HG02759 (cell line): ENCODE measurements around the gene BCL2.

Experiments
- ATAC-seq: cut with Tn5 transposase; IDR thresholded peaks from one replicate; pipeline ENCODE4 v1.9.1; 2021; ENCODE audit warnings: mild to moderate bottlenecking, moderate library complexity; ENCODE audit not compliant: unreplicated experiment

Gene BCL2

DNA sequence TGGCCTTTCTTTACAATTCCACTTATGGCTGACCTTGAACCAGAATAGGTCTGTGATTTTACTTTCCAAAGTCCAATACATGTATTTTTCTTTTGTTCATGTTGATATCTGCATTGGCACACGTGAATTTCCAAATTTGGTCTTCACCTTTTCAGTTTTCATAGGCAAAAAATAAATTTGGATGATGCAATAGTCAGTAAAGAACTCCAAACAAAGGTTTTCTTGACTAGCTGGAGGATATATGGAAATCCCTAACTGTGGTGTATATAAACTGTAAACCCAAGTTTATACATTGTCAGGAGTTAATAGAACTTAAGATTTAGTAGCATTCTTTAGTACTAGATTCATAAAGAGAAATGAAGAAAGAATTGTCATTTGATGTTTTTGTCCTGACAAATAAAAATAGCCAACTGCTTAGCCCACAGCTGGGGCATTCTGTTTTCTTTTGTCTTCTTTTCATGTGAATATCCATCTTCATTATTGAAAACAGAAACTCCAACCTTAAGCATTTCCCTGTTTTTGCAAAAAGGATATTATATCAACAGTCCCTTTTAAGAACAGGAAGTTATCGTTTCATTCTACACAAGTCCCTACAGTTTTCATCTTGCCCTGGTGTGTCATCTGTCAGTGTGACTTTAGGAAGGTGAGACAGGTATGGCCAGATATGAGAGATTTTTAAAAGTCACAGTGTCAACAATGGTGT, 132.9 kb downstream of the BCL2 start:
- ATAC-seq = no peak

DNA sequence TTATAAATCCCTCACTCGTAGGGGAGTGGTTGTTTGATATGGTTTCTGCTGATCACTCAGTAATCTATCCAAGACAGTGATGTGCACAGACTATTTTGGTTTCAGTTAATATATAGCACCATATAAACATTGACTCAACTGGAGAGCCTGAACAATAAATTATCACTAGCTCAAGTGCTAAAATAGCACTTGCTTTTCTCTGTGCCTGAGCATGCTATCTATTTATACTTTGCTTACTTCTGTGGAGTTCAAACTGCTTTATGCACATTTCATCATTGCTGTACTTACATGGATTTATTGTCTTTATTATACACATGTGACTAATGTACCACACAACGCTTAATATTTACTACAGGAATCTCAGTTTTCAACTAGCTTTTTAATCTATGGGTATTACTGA, 133.6 kb downstream of the BCL2 start:
- no peak for ATAC-seq

DNA sequence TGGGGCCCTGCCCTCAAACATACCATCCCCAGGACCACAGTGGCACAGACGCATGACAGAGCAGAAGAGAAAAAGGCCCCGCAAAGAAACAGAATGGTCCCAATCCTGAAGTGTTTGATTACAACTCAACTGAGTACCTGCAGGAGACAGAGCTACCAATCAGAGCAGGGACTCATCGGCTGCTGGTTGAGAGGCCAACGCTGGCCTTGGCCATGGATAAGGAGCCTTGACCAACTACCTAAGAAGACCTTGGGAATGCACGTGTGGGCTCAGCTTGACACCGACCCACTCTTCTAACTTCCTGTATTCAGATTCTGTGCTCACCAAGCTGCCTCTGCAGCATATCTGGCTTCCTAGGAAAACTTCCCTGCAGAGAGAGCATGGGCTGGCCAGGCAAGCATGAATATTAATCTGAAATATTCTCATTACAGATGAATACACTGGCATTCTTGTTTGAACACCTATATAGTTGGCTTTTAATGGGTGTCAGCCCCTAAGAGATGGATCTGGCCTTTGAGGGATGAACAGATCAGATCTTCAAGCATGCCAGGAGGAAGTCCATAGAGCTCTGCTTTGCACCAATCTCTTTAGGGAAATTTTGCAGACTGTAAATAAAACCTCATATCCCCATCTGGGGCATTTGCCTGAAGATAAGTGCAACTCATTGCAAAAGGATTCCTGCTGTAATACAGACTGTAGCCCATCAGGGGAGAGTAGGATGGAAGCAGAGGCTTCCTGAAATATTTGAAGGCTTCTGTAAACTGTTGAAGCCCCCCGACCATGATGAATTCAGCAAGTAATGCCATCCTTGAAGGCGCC, 135.4 kb downstream of the BCL2 start:
- no peak for ATAC-seq

DNA sequence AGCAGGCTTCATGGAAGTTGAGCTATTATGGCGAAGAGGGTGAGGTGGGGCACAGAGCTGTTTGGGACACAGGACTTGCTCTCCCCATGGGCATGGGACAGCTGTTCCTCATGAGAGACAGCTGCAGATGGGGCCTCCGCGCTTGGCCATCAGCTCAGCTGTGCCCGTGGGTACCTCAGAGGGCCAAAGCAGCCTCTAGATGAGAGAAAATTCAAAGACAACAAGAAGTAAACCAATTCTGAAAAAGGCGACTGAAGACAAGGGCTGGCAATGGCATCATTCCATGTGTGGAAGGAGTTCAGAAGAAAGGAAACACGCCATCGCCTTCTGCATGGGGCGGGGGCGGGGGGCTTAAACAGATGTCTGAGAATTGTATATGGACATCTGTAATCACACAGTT, 136.2 kb downstream of the BCL2 start:
- ATAC-seq = no peak

DNA sequence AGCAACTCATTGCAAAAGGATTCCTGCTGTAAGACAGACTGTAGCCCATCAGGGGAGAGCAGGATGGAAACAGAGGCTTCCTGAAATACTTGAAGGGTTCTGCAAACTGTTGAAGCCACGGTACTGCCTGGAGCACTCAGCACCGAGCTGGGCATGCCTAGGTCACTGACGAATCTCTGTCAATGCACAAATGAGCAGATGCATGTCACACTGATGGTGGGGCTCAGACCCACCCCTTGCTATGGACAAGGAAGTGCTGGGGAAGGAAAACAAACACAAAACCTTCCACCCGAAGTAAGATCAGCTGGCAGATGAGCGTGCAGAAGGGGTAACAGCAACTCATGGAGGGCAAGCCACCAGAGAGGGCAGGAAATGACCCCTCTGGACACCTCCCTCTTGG, 136.7 kb downstream of the BCL2 start:
- ATAC-seq = no peak

DNA sequence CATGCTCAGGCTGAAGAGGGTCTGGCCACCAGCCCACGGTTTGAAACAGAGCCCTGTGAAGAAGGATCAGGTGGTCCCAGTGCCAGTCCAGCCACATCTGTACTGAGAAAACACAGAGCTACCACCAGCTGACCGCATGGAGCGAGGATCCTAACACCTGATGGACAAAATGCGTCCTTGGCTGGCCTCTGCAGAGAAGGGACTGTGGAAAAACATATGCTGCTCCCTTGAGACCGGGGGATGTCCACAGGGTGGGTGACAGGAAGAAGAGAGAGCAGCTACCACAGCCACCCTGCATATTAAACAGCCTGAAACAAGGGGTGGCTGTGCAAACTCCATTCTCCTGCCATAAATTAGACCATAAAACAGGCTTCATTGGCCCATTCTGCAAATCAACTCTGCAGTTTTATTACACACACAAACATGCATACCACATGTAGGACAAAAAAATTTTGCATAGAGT, 137.2 kb downstream of the BCL2 start:
- no peak for ATAC-seq

DNA sequence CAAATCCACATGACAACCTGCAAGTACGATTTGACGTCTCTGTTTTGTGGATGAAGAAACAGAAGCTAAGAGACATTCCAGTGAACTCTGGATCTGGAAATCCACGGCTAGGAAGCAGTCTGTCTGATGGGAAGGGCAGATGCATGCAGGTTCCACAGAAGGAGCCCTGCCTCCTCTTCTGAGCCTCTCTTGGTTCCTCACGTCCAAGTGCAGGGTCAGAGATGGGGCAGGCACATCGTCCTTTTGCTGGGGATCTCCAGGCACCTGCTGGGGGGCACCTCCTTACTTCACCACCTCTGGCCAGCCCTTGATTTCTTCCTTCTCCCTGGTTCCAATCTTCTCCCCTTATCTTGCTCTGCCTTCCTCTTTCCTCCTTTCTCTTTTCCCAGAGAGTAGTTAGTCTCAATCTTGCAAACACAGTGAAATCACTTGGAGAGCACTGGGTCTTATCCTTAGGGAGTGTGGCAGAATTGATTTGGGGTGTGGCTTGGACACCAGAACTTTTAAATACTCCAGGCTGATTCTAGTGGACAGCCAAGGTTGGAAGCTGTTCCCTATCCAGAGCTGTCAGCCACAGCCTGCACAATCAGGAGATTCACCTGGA, 137.8 kb downstream of the BCL2 start:
- no peak for ATAC-seq

DNA sequence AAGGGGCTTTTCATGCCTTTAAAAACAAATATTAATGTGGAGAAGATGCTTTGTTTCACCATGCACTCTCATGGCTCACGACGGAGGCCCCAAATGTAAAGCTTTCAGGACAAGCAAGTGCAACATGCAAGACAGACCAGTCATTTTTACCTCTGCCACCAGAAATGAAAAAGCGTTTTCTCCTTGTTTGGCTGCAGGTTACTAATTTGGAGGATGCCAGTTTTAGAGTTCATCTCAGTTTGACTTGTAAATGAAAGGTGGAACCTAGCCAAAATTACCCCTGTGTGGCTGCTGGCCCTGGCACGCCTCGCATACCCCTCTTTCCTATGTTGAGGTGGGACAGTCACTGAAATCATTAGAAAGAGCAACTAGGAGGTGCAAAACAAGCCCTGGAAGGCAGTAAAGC, 138.6 kb downstream of the BCL2 start:
- peak; percentile 67 for ATAC-seq

DNA sequence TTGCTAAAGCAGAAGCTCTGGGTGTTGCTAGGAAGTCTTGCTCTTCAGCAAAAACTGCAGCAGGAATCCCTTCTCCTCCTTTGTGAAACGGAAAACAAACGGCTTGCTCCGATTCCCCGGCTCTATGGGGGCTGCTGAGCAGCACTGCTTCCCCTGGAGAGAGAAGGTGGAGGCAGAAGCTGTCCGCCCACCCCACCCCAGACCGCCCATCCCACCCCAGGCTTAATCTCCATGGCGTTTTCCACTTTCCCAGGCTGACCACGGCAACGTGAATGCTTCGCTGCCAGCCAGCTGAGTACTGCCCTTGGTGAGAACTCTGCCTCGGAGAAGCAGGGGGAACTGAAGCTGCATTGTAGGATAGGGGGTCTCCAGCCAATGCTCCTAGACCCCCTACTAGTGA, 139.2 kb downstream of the BCL2 start:
- ATAC-seq = no peak

DNA sequence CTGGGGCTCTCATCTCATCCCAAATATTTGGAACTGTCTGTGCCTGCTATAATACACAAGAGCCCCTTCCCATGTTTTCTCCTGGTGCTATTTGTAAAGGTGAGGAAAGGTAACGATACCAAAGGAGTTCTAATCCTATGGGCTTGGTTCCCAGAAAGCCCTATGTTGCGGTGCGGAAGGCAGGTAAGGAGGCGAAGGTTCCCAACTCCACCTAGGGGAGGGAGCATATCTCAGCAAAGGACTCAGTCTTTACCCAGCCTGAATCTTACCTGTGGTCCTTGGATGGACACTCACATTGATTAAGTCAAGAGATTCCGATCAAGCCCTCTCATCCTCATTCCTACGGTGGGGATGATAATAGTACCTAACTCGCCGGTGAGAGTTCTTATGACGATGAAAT, 140.1 kb downstream of the BCL2 start:
- no peak for ATAC-seq

DNA sequence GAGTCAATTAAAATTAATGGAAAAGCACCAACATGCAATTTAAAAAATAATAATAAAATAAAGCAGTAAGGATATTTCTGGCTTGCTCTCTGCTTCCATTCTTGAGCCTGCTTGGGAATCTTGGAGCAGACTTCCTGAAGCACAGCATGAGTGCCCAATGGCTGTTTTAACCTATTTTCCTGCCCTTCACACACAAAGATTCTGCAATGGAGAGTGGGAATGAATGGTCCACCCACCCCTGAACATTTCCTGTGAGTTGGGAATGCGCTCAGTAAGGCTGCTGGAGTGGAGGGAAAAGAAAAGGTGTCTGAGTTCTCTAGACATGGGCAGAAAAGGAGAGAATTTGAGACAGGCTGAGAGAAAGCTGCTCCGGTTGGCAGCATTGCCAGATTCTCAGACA, 140.6 kb downstream of the BCL2 start:
- no peak for ATAC-seq

DNA sequence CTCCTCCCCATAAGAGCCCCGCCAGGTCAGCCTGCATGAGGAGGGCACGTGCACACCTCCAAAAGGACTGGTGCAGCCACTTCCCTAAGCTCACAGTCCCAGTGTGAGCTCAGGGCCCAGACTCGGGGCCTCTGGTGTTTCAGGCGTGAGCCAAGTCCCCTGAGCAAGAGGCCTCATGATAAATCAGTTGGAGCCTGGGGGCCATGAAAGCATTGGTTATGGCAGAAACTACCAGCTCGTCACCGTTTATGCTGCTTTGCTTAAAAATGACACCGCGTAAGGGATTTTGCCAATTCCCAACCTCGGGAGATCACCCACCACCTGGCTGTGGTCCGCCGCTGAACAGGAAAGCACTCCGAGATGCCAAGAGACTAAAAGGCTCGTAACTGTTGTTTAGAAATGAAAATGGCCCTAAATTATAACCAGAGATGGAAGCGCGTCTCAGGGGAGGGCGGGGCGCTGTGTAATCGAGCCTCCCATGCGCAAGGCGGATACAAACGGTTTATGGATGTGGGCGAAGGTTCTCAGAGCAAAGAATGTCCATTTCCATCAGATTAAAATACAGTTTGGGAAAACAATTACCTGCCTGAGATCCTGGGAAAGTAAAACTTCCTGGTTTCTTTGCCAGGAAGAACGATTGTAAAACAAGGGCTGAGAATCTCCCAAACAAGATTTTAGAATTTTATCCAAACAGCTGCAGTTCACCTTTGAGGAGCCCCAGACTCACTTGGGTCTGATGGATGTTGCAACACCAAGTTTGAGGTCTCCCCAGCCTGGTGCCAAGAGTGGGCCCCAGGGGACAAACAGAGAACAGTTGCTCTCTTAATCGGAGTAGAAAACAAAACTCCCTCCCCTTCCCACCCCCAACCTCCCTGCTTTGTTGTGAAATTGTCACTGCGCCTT, 141.4 kb downstream of the BCL2 start:
- no peak for ATAC-seq

DNA sequence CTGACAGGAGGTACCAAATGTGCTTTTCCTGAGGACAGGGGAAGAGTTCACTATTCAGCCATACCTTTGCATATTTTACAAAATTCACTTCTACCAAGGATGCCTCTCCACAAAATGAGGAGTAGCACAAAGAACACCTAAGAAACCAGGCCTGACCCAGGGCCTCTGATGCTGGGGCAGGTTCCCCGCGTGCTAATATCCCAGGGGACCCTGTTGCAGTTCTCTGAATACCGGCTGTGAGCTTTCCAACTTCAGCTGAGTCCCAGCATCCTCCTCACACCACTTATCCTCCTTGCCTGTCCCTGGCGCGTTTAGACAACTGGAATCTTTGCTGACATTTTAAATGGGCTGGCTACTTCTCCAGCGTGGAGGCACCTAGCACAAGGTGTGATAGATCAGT, 142.3 kb downstream of the BCL2 start:
- no peak for ATAC-seq

DNA sequence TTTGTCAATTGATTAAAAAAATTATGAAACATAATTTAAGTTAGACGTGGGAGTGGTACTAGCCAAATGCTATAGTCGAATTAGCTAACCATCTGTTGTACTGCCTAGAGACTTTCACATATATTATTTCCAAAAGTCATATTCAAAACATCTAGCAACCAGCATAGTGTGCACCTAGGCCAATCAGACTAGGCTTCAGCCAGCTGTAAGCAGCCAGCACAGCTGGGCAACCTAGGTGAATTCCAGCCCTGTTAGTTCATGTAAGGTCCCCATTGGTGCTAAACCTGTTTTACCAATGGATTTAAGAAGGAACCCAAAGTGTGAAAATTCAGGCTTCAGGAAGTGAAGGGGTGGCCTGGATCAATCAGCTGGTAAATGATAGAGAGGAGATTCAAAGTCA, 144.3 kb downstream of the BCL2 start:
- peak; percentile 62 for ATAC-seq

DNA sequence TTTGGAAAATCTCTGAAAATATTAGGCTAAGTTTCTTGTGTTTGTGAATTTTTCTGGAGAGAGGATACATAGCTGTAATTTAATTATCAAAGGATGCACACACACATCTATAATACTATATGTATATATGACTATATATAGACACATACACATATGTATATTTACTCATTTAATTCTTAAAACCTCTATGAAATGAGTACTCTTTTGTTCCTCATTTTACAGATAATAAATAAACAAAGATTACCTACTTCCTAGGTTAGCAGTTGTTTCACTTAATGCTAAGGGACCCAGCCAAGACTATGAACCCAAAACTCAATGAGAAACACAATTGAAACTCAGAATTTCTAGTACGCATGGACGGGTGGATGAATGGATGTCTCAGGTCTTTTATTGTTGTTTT, 145.6 kb downstream of the BCL2 start:
- no peak for ATAC-seq

DNA sequence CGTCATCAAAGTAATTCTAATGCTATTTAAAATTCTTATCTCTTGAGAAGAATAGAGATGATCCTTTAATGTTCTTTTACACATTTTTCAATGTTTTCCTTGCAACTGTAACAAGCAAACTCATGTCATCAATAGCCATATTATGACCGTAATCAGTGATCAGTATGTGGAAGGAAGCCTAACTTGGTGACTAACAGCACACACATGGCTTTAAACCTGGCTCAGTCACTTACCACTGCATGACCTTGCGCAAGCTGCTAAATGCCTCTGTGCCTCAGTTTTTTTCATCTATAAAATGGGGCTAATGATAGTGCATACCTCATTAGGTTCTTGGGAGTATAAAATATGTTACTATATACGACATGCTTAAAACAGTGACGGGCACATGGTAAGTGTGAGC, 149.7 kb downstream of the BCL2 start:
- ATAC-seq = no peak

DNA sequence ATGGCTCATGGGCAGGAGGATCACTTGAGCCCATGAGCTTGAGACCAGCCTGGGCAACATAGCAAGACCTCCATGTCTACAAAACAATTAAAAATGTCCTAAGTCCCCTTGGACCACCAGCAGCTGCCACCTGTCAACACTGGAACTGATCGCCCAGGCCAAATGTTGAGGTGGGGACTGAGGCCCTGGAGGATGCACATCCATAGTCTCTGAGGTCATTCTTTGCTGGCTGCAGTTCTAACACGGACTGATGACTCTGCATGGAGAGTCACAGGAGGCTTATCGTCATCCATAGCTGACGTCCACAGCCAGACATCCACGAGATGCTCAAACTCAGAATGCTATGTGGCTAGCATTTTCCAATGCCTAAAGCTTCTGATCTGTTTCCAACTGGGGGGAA, 151.3 kb downstream of the BCL2 start:
- ATAC-seq = no peak

DNA sequence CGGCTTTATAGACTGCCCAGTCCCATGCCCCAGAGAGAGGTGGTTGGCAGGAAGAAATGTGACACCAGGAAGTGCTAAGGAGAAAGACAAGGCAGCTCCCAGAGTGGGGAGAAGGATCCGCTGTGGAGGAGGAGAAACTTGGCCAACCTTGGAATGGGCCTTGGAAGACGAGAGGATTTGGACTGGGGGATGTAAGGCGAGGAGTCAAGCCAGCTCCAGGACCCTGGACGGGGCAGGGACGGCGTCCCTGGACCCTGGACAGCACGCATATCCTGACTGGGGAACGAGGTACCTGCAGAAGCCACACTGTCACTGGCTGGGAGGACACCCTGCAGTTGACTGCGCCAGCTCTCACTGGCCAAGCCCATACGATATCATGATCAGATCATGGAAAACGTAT, 153.4 kb downstream of the BCL2 start:
- no peak for ATAC-seq

DNA sequence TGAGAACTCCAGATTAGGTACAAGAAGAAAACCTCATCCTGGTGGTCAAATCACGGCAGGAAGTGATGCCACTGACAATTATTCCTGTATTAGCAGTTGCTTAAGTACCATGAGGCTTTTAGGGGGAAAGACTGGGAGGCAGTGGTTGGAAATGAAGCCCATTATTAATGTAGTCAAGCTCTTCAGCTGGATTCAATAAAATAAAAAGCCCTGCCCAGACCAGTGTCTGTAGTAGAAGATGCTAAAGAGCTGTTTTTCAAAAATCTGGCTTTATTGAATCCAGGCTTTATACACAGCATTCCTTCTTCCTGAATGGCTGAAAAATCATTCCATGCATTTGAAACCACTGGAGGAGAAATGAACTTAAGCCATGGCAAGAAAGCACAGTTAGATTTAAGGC, 155.2 kb downstream of the BCL2 start:
- ATAC-seq = no peak

DNA sequence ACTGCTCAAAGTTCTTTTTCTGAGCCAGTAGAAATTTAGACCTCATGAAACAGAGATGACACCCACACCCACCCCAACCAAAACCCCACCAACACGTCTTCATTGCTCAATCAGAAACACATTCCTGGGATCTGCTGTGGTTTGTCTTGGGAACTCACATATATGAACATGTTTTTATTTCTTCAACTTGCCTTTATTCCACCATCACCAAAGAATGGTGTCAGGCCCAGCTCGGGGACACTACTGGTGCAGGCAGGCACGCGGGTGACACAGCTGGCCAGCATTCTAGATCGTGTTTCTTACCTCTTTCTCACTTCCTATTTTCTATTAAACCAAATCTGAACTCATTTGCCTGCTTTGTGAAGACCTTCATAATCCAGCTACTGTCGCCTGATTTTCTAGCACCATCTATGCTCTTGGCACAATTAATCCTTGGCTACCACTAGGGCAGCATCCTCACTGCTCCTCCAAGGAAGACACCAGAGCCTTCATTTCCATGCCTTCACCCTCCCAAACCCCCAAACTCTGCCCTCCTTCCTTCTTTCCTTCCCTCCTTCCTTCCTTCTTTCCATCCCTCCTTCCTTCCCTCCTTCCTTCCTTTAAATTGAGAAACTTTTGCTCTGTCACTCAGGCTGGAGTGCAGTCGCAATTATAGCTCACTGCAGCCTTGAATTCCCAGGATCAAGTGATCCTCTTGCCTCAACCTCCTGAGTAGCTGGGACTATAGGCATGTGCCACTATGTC, 157.1 kb downstream of the BCL2 start:
- peak; percentile 22 for ATAC-seq
